Inflammatory macrophage treated with lipopolysaccharide for 1 hour (primary cell): ENCODE data around the gene PLEKHG4B.

Experiments used
- DNase-seq, 2 donors: peaks; one replicate each; pipeline ENCODE4 v3.0.0-alpha.2; 2020 to 2022

The PLEKHG4B gene

GRCh38 chr5:76358-77169 is 15.4 kb upstream of the PLEKHG4B start:
- no peak for DNase-seq

- no peak for DNase-seq
These were observed 14.8 kb upstream of the PLEKHG4B start for GRCh38 chr5:77170-77501.

- no peak for DNase-seq
These were observed 14.4 kb upstream of the PLEKHG4B start for GRCh38 chr5:77546-77945.

GRCh38 chr5:77957-78804 is 13.8 kb upstream of the PLEKHG4B start:
- peak in 1 of 2 donors; percentile 12 for DNase-seq

- no peak for DNase-seq
These were observed 13.2 kb upstream of the PLEKHG4B start for GRCh38 chr5:78805-79149.

GRCh38 chr5:79263-79662 is 12.7 kb upstream of the PLEKHG4B start:
- no peak for DNase-seq

GRCh38 chr5:79821-80220 is 12.1 kb upstream of the PLEKHG4B start:
- no peak for DNase-seq

- DNase-seq, result no peak
These were observed 10.5 kb upstream of the PLEKHG4B start for GRCh38 chr5:81391-82021.

- DNase-seq, result no peak
These were observed 9.9 kb upstream of the PLEKHG4B start for GRCh38 chr5:82097-82496.

- DNase-seq, result no peak
These were observed 9.4 kb upstream of the PLEKHG4B start for GRCh38 chr5:82570-82969.

- DNase-seq, result no peak
These were observed 8.9 kb upstream of the PLEKHG4B start for GRCh38 chr5:83029-83428.

- DNase-seq, result no peak
These were observed 6.5 kb upstream of the PLEKHG4B start for GRCh38 chr5:85334-85995.

- DNase-seq, result no peak
These were observed 2.4 kb upstream of the PLEKHG4B start for GRCh38 chr5:89337-90286.

- DNase-seq, result no peak
These were observed 1.1 kb upstream of the PLEKHG4B start for GRCh38 chr5:90590-91547.

GRCh38 chr5:92401-93220 is 643 bp downstream of the PLEKHG4B start:
- no peak for DNase-seq

GRCh38 chr5:93221-93980 is 1.4 kb downstream of the PLEKHG4B start:
- DNase-seq, result no peak

- no peak for DNase-seq
These were observed 2.3 kb downstream of the PLEKHG4B start for GRCh38 chr5:94113-94892.

- DNase-seq, result no peak
These were observed 3.4 kb downstream of the PLEKHG4B start for GRCh38 chr5:95241-95980.
